Activated CD4-positive, alpha-beta memory T cell treated with anti-CD3 and anti-CD28 coated beads, Interleukin-2, amount 10 ng/mL, durations not matched to agents 7 days and 5 days (primary cell): Measurements from ENCODE around the gene SPTBN1. TPM values are rescaled to one million over a fixed set of nuclear protein-coding genes. Genes with fewer than 3 reads are reported as not detected.

Experiments used
- CTCF ChIA-PET: fragments of 350-600 bp; sonication (Branson Sonifier 250); formaldehyde crosslinking; loops from one replicate; lab custom pipeline; 2021; ENCODE audit warnings: antibody characterized with exemption, inconsistent platforms; lab: Charles Lee
- POLR2A ChIA-PET: fragments of 350-600 bp; sonication (Branson Sonifier 250); formaldehyde crosslinking; loops from one replicate; lab custom pipeline; 2021; ENCODE audit warnings: antibody characterized with exemption; lab: Charles Lee
- DNase-seq: peaks from one replicate; pipeline ENCODE4 v3.0.0-alpha.2; 2020
- H3K27ac Mint-ChIP-seq: one replicate; pipeline ENCODE4 v1.8.0; 2021; ENCODE audit warnings: mild to moderate bottlenecking, mixed read lengths
- H3K27me3 Mint-ChIP-seq: one replicate; pipeline ENCODE4 v1.8.0; 2021; ENCODE audit warnings: mixed read lengths
- H3K36me3 Mint-ChIP-seq: one replicate; pipeline ENCODE4 v1.8.0; 2021; ENCODE audit warnings: low read depth, mixed read lengths
- H3K4me1 Mint-ChIP-seq: one replicate; pipeline ENCODE4 v1.8.0; 2021; ENCODE audit warnings: mixed read lengths
- H3K4me3 Mint-ChIP-seq: one replicate; pipeline ENCODE4 v1.8.0; 2021; ENCODE audit warnings: mild to moderate bottlenecking, mixed read lengths
- H3K9me3 Mint-ChIP-seq: one replicate; pipeline ENCODE4 v1.8.0; 2021; ENCODE audit warnings: mixed read lengths
- total RNA-seq, 2 experiments: library from RNA; stranded (reverse); gene quantifications; one replicate each; pipeline ENCODE4 v1.2.3, GENCODE V29; 2021

SPTBN1 gene
- total RNA-seq, 2 experiments from 2014 or later, result 112 TPM

DNA sequence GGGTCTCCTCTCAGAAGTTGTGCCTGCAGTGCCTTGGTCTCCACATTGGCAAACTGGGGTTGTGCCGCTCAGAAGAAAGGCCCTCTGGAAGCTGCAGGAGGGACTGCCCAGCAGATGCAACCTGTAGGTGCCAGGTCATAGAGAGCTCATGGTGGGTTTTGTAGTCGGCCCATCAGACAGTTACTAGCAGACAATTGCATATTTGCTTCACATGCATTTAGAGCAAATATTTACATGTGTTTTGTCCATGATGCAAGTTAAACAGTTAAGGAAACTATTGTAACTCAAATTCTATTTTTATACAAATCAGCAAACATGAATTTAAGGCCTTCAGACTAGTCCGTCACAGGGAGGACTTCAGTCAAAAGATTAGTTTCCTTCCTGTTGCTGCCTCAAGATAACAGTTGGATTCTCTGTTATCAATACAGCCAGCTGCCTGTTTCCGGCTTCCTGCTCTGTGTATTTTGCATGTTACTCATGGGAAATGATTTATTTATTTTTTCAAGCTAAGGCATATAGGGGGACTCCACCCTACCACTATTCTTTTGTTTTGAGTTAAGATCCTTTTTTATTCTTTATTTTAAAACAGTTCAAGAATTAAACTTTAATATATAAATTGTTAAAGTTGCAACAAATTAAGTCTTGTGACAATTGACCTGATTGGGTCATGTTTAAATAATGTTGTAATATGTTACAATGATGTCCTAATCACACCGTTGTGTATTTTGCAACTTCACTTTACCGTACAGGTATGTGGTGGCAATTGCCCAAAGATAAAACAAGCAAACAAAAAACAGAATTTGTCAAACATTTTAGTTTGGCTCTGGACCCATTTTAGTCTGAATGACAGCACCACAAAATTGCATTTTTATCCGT lies 133.5 kb downstream of the SPTBN1 start:
- Mint-ChIP-seq H3K36me3 (peaks cover 41% of the 10 kb centered on the region), H3K27me3 (no peaks in the 10 kb centered on the region), H3K27ac (peak overlapping the region; percentile 91), H3K9me3 (no peaks in the 10 kb centered on the region), H3K4me1 (peaks cover 69% of the 10 kb centered on the region), H3K4me3 (peak overlapping the region; percentile 36)
- ChIA-PET POLR2A (interaction anchor here (0.9 to 2.9 kb wide), 7 partner anchors 9 to 66 kb away, joined by 3 to 29 read pairs (median 8); no protein-coding TSS in a partner anchor), CTCF (interaction anchor here (0.7 to 1.5 kb wide), 4 partner anchors 19 to 482 kb away, joined by 3 to 7 read pairs (median 4); no protein-coding TSS in a partner anchor)
- DNase-seq, result peak; percentile 51

DNA sequence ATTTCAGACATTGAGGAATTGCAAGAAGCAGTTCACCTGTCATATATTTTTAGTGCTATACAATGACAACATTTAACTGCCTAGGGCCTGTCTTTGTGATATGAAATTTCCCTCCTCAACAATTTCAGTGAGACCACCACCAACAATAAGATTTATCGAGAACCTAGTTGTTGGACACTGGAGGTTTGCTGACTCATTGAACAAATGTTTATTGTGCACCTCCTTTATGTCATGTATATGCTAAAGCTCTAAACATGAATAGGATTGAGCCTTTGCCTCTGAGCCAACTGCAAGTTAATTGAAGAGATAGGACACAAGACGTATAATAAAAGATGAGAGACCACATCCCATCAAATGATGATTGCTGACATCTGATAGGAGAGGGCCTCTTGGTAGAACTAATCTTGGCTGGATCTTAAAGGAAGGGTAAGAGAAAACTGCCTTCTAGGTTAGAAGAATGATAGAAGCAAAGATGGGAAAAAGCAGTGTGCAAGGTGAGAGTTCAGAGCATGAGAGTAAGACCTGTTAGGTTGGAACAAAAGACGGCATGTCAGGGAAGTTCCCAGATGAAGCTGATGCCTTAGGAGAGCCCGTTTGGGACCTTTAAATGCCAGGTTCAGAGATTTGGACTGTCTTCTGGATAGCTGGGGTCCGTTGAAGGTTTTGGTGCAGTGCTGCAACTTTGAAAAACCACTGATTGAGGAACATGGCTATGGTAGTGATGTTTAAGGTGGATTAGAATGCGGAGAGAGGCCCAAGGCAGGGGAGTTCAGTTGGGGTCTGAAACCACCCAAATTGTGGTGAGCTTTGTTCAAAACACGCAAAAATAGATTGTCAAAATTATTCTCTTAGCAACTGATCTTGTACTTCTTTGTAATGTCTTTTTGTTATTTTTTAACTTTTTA lies 134.3 kb downstream of the SPTBN1 start:
- Mint-ChIP-seq H3K4me1 (peaks cover 67% of the 10 kb centered on the region), H3K27me3 (no peaks in the 10 kb centered on the region), H3K36me3 (peaks cover 45% of the 10 kb centered on the region), H3K27ac (peak overlapping the region; percentile 40), H3K4me3 (no peak overlapping the region), H3K9me3 (no peaks in the 10 kb centered on the region)
- CTCF ChIA-PET, result interaction anchor here (0.5 to 1.5 kb wide), 6 partner anchors 10 to 75 kb away, joined by 3 to 5 read pairs (median 3); no protein-coding TSS in a partner anchor
- POLR2A ChIA-PET, result interaction anchor here (1.6 to 2.9 kb wide), 5 partner anchors 9 to 31 kb away, joined by 6 to 29 read pairs (median 22); no protein-coding TSS in a partner anchor
- DNase-seq, result no peak

DNA sequence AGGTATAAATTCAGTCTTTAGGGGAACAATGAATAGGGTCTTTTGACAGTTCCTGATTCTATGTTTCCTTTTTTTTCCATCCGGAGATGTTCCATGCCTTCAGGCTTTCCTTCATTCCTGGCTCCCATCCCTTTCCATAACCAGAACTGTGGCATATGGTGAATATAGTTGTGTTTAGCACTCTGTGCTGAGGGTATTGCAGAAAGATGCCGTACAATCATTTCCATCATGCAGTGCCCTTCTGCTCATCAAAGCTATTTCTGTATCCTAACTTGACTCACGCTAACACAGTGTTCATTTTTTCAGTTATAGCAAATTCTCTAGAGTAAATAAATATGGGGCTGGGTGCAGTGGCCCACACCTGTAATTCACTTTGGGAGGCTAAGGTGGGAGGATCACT lies 135.4 kb downstream of the SPTBN1 start:
- CTCF ChIA-PET, result interaction anchor here (1.0 to 1.3 kb wide), 2 partner anchors 33 to 67 kb away, joined by 3 read pairs; no protein-coding TSS in a partner anchor

DNA sequence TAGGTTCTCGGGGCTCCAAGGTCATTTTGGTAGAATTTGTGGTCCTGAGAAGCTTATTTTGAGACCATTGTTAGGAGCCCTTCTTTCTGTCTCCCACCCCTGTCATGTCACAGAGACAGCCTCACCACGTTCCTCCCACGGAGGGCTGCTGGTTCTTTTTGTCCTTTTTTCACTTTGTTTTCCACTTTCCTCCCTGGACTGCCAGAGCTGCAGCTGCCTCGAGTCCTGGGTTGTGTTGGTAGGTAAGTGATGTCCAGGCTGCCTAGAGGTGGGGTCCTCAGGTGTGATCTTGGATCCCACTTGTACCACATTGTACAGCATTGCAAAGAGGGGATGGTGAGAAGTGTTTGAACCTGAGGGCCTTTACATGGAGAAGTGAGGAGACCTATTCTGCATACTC lies 137.1 kb downstream of the SPTBN1 start:
- H3K27ac Mint-ChIP-seq, result peak overlapping the region; percentile 4
- POLR2A ChIA-PET, result interaction anchor here (1.6 to 15.5 kb wide), 2 partner anchors 18 to 33 kb away, joined by 7 to 132 read pairs; no protein-coding TSS in a partner anchor
- H3K4me3 Mint-ChIP-seq, result no peak overlapping the region
- peaks cover 49% of the 10 kb centered on the region for H3K36me3 Mint-ChIP-seq
- CTCF ChIA-PET, result interaction anchor here (0.7 to 1.5 kb wide), 3 partner anchors 12 to 72 kb away, joined by 3 to 5 read pairs (median 4); no protein-coding TSS in a partner anchor
- no peak for DNase-seq
- peaks cover 71% of the 10 kb centered on the region for H3K4me1 Mint-ChIP-seq
- no peaks in the 10 kb centered on the region for H3K9me3 Mint-ChIP-seq
- no peaks in the 10 kb centered on the region for H3K27me3 Mint-ChIP-seq

More for the DNA sequence above, 135.4 kb downstream of the SPTBN1 start:
- no peak for DNase-seq
- Mint-ChIP-seq H3K36me3 (peaks cover 51% of the 10 kb centered on the region), H3K27ac (no peak overlapping the region), H3K4me3 (no peak overlapping the region), H3K9me3 (no peaks in the 10 kb centered on the region), H3K27me3 (no peaks in the 10 kb centered on the region), H3K4me1 (peaks cover 71% of the 10 kb centered on the region)
- POLR2A ChIA-PET, result interaction anchor here (1.2 to 2.9 kb wide), 4 partner anchors 9 to 67 kb away, joined by 3 to 29 read pairs (median 6); no protein-coding TSS in a partner anchor

DNA sequence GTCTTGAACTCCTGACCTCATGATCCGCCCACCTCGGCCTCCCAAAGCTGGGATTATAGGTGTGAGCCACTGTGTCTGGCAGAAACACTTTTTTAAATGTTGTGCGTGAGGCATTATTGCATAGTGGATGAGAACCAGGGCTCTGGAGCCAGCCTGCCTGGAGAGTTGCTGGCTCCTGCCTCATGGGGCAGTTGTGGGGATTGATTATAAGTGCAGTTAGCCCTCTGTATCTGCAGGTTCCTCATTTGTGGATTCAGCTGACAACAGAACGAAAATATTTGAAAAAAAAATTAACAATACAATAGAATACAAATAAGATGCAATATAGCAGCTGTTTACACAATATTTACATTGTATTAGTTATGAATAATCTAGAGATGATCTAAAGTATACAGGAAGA lies 137.9 kb downstream of the SPTBN1 start:
- H3K27ac Mint-ChIP-seq, result no peak overlapping the region
- ChIA-PET POLR2A (interaction anchor here (15.5 kb wide), 1 partner anchor 34 kb away, joined by 132 read pairs; no protein-coding TSS in a partner anchor), CTCF (interaction anchor here (0.9 to 1.2 kb wide), 2 partner anchors 18 to 487 kb away, joined by 3 read pairs; no protein-coding TSS in a partner anchor)
- H3K4me3 Mint-ChIP-seq, result no peak overlapping the region
- DNase-seq, result no peak
- peaks cover 54% of the 10 kb centered on the region for H3K36me3 Mint-ChIP-seq
- peaks cover 70% of the 10 kb centered on the region for H3K4me1 Mint-ChIP-seq
- H3K9me3 Mint-ChIP-seq, result no peaks in the 10 kb centered on the region
- H3K27me3 Mint-ChIP-seq, result no peaks in the 10 kb centered on the region

DNA sequence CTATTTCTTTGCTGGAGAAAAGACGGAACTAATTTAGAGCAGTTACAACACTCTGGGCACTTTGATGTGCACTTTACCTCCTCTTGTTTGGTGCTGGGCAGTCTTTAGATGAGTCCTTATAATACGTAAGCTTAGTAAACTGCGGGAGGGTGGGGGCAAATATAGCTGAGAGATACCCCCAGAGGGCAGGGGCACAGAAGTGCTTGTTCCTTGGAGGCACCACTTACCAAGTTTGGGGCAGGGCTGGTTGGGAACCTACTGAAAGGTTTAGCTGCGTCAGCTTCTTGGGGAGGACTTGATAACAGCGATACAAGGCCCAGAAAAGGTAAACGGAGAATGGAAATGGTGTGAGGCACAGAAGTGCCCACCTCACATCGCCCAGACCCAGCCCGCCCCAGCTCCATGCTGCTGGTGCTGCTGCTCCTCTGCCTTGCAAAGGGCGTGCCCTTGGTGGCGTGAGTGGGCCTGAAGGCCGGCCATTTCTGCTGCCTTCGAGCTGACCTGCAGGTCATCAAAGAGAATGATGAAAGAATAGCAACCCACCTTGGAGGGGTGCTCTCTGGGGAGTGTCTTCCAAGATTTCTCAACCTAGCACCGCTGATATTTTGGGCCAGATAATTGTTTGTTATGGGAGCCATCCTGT lies 139.2 kb downstream of the SPTBN1 start:
- peaks cover 62% of the 10 kb centered on the region for H3K36me3 Mint-ChIP-seq
- peak overlapping the region; percentile 87 for H3K27ac Mint-ChIP-seq
- DNase-seq, result no peak
- H3K4me3 Mint-ChIP-seq, result no peak overlapping the region
- POLR2A ChIA-PET, result interaction anchor here (1.2 to 15.5 kb wide), 4 partner anchors 11 to 35 kb away, joined by 3 to 132 read pairs (median 14); no protein-coding TSS in a partner anchor
- CTCF ChIA-PET, result interaction anchor here (0.6 to 2.7 kb wide), 5 partner anchors 19 to 488 kb away, joined by 3 to 10 read pairs (median 5); no protein-coding TSS in a partner anchor
- no peaks in the 10 kb centered on the region for H3K9me3 Mint-ChIP-seq
- no peaks in the 10 kb centered on the region for H3K27me3 Mint-ChIP-seq
- H3K4me1 Mint-ChIP-seq, result peaks cover 70% of the 10 kb centered on the region

DNA sequence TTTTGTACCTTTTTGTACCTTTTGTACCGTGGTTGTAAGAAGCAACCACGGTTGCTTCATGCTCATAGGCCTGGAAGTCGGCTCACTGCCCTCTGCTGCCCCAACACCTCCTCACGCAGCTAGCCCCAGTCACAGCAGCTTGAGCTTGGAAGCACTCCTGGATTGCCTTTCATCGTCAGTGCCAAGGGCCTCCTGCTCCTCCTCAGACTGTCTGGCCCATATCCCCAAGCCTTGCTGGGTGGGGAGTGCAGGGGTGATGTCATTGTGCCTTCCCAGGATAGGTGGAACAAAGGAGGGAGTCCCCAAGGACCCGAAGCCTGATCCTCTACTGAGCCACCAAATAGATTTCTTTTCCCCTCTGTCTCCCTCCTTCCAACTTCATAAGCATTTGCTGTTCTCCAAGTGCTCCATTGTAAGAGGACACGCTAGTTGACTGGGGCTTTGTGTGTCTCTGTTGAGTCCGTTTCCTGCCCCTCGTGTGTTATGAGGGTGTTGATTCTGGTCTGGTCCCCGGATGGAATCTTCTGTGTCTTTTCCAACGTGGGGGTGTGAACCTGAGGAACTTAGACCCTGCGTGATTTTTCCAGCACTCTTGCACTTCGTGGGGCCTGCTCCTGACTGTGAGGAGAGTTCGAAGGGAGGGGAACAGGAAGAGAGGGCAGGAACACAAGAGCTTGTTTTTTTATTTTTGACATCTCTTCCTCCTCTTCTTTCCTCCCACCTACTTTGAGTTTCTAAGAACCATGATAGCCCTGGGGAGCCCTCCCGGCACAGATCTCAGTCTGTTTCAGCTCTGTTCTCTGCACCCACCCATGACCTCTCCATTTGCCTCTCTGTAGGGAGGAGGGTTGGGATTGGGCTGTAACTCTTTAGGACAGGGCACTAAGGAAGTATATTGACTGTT lies 140.1 kb downstream of the SPTBN1 start:
- H3K36me3 Mint-ChIP-seq, result peaks cover 61% of the 10 kb centered on the region
- peaks cover 69% of the 10 kb centered on the region for H3K4me1 Mint-ChIP-seq
- H3K9me3 Mint-ChIP-seq, result no peaks in the 10 kb centered on the region
- DNase-seq, result peak; percentile 32
- ChIA-PET CTCF (interaction anchor here (2.1 to 2.7 kb wide), 3 partner anchors 17 to 37 kb away, joined by 7 to 10 read pairs (median 7); no protein-coding TSS in a partner anchor), POLR2A (interaction anchor here (1.2 to 15.5 kb wide), 5 partner anchors 10 to 36 kb away, joined by 3 to 132 read pairs (median 6); no protein-coding TSS in a partner anchor)
- no peaks in the 10 kb centered on the region for H3K27me3 Mint-ChIP-seq
- peak overlapping the region; percentile 87 for H3K27ac Mint-ChIP-seq
- peak overlapping the region; percentile 69 for H3K4me3 Mint-ChIP-seq

DNA sequence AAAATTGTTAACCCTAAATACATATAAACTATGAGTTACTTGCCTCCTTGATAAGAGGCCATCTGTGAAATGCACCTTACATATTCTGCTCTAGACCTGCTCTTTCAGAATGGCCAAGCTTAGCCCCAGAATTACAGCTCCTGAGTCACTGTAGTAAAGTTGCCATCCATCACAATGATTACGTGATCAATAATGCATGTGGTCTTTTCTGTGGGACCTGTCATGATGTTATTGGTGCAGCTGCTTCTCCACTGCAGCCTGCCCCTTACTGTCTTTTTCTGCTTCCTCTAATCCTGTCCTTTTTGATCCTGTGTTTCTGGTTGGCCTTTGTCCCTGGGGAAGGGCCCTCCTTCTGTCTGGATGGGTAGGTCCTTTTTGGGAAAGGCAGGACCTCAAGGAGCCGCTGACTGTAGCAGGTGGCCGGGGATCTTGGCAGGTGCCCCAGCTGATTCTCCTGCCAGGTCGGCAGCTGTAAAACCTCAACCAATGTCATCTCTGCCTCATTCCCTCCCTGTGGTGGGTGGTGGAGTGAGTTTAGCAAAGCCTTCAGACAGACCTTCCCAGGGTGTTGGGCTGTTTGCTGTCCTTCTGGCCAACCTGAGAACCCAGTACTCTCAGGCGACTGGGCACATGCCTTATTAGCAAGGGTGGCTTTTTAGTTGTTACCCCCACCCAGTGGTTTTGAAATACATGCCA lies 141.2 kb downstream of the SPTBN1 start:
- no peak for DNase-seq
- no peak overlapping the region for H3K4me3 Mint-ChIP-seq
- H3K36me3 Mint-ChIP-seq, result peaks cover 62% of the 10 kb centered on the region
- H3K9me3 Mint-ChIP-seq, result no peaks in the 10 kb centered on the region
- H3K4me1 Mint-ChIP-seq, result peaks cover 74% of the 10 kb centered on the region
- CTCF ChIA-PET, result interaction anchor here (1.4 to 2.7 kb wide), 4 partner anchors 18 to 38 kb away, joined by 4 to 10 read pairs (median 7); no protein-coding TSS in a partner anchor
- H3K27ac Mint-ChIP-seq, result peak overlapping the region; percentile 87
- H3K27me3 Mint-ChIP-seq, result no peaks in the 10 kb centered on the region
- POLR2A ChIA-PET, result interaction anchor here (0.8 to 15.5 kb wide), 4 partner anchors 9 to 37 kb away, joined by 3 to 132 read pairs (median 12); no protein-coding TSS in a partner anchor

DNA sequence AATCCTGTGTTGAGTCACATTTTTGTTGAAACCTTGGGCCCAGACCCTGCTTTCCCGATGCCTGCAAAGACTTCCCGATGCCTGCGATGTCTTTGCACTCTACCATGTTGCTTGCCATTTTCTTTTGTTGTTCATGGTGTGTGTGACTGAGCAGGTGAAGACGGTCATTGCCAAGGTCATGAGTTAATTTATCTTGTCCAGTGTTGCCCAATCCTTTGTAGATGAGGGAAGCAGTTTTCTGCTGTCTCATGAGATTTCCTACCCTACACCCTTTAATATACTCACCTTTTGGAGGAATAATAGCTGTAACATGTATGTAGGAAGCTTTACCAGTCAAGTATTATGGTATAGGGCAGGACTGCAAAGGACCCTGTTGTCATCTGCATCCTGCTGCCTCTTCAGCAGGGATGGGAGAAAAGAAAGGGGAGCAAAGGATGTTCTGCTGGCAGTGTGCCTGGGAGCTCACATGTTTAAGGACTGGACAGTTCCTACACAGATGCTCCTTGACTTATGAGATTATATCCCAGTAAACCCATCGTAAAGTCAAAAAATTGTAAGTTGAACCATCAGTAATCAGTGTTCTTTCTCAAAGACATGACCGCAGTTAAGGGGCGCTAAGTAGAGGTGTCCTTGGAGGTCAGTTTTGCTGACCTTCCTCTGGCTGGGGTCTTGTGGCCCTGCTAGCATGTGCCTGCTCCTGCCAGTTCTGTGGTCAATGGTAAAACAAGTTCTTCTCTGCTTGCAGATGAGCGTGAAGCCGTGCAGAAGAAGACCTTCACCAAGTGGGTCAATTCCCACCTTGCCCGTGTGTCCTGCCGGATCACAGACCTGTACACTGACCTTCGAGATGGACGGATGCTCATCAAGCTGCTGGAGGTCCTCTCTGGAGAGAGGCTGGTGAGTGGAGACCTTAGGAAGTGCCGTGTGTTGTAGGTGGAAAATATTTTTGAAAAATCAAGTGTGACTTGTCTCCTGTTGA lies 142.5 kb downstream of the SPTBN1 start:
- DNase-seq, result no peak
- H3K36me3 Mint-ChIP-seq, result peaks cover 65% of the 10 kb centered on the region
- POLR2A ChIA-PET, result interaction anchor here (0.8 to 15.5 kb wide), 5 partner anchors 8 to 38 kb away, joined by 3 to 132 read pairs (median 4); no protein-coding TSS in a partner anchor
- CTCF ChIA-PET, result interaction anchor here (1.4 to 2.7 kb wide), 3 partner anchors 19 to 39 kb away, joined by 4 to 10 read pairs (median 7); no protein-coding TSS in a partner anchor
- H3K4me1 Mint-ChIP-seq, result peaks cover 82% of the 10 kb centered on the region
- H3K4me3 Mint-ChIP-seq, result no peak overlapping the region
- H3K27ac Mint-ChIP-seq, result no peak overlapping the region
- no peaks in the 10 kb centered on the region for H3K27me3 Mint-ChIP-seq
- no peaks in the 10 kb centered on the region for H3K9me3 Mint-ChIP-seq
